A673 (cell line): ENCODE measurements around the gene SPARCL1. TPM values are rescaled to one million over a fixed set of nuclear protein-coding genes. Genes with fewer than 3 reads are reported as not detected.

Experiments
- BruUV-seq: library from RNA; stranded (reverse); fragments of 400-500 nt; replicated peaks from 2 replicates; lab custom pipeline; 2021; lab: Mats Ljungman, UMichigan
- CTCF ChIA-PET: fragments of 300-600 bp; sonication (Branson Sonifier 250); formaldehyde crosslinking; loops from one replicate; lab custom pipeline; 2022; ENCODE audit warnings: antibody characterized with exemption; lab: Charles Lee
- POLR2A ChIA-PET: fragments of 300-600 bp; sonication (Branson Sonifier 250); formaldehyde crosslinking; loops from one replicate; lab custom pipeline; 2022; ENCODE audit warnings: antibody characterized with exemption; ENCODE audit not compliant: low non-redundant PET; lab: Charles Lee
- DNase-seq: peaks from one replicate; pipeline ENCODE4 v3.0.0-alpha.2; 2015; ENCODE audit warnings: low spot score
- H3K27ac ChIP-seq: fragments of 200-600 bp; sonication (generic); 2 replicates; pipeline ENCODE4 v1.5.1; 2016; ENCODE audit warnings: mixed run types, low read depth, mild to moderate bottlenecking, mixed read lengths, antibody characterized with exemption, low read length; ENCODE audit not compliant: poor library complexity, severe bottlenecking
- H3K27me3 ChIP-seq: fragments of 200-600 bp; sonication (generic); replicated peaks from 2 replicates; pipeline ENCODE4 v1.6.1; 2017; ENCODE audit warnings: mixed run types, low read depth, mild to moderate bottlenecking, mixed read lengths, antibody characterized with exemption, low read length; ENCODE audit not compliant: insufficient read depth, poor library complexity
- H3K36me3 ChIP-seq: fragments of 200-600 bp; sonication (generic); 2 replicates; pipeline ENCODE4 v1.6.1; 2016; ENCODE audit warnings: mixed run types, mild to moderate bottlenecking, mixed read lengths, antibody characterized with exemption, low read length; ENCODE audit not compliant: insufficient read depth, poor library complexity, severe bottlenecking
- H3K4me1 ChIP-seq: fragments of 200-600 bp; sonication (generic); 2 replicates; pipeline ENCODE4 v1.6.1; 2017; ENCODE audit warnings: mixed run types, mild to moderate bottlenecking, mixed read lengths, antibody characterized with exemption, low read length; ENCODE audit not compliant: insufficient read depth, poor library complexity, severe bottlenecking
- H3K4me3 ChIP-seq: fragments of 200-600 bp; sonication (generic); 2 replicates; pipeline ENCODE4 v1.5.1; 2016; ENCODE audit warnings: low read depth, mixed run types, mild to moderate bottlenecking, mixed read lengths, low read length; ENCODE audit not compliant: poor library complexity, severe bottlenecking
- H3K9me3 ChIP-seq: fragments of 200-600 bp; sonication (generic); 2 replicates; pipeline ENCODE4 v1.6.1; 2016; ENCODE audit warnings: mixed run types, low read depth, mild to moderate bottlenecking, mixed read lengths, antibody characterized with exemption, low read length; ENCODE audit not compliant: poor library complexity, severe bottlenecking
- EZH2 ChIP-seq: fragments of 200-600 bp; sonication (generic); IDR thresholded peaks from 2 replicates; pipeline ENCODE4 v1.6.1; 2017; ENCODE audit warnings: borderline replicate concordance, low read depth, mild to moderate bottlenecking, mixed read lengths, antibody characterized with exemption, low read length; ENCODE audit not compliant: poor library complexity, severe bottlenecking
- intact Hi-C: fragments of 100-400 bp; cut with micrococcal nuclease; formaldehyde crosslinking; loops from one replicate; pipeline ENCODE4 v1.10.0; 2022; ENCODE audit not compliant: unreplicated experiment
- total RNA-seq: library from RNA; stranded (reverse); gene quantifications from 2 replicates; pipeline ENCODE4 v1.2.3, GENCODE V29; 2021
- TF ChIP-seq, protein P1 (sequence below): fragments of 300-800, 200-600 bp; sonication (generic); conservative IDR thresholded peaks from 2 replicates; pipeline ENCODE4 v1.5.1; 2017; ENCODE audit warnings: low read depth, mild to moderate bottlenecking, antibody characterized with exemption, low read length, moderate library complexity, mixed read lengths

Gene SPARCL1
- total RNA-seq, 1 experiment from 2014 or later: 1.1 TPM

GRCh38 chr4:87444741-87445140 is 84.4 kb downstream of the SPARCL1 start:
- Histone ChIP-seq H3K27me3 (no peaks in the 10 kb centered on the region), H3K4me1 (no peaks in the 10 kb centered on the region), H3K36me3 (no peaks in the 10 kb centered on the region), H3K4me3 (no peak overlapping the region), H3K27ac (no peak overlapping the region), H3K9me3 (no peaks in the 10 kb centered on the region)
- no peak for TF ChIP-seq EZH2
- POLR2A ChIA-PET: no interaction called here
- BruUV-seq: no TSS peak
- CTCF ChIA-PET: no interaction called here
- no peak for DNase-seq
- intact Hi-C loops: no loop called here

- no peaks in the 10 kb centered on the region for H3K9me3 ChIP-seq
- no peaks in the 10 kb centered on the region for H3K4me1 ChIP-seq
- no peaks in the 10 kb centered on the region for H3K27me3 ChIP-seq
- ChIA-PET POLR2A (no interaction called here), CTCF (no interaction called here)
- H3K36me3 ChIP-seq: no peaks in the 10 kb centered on the region
- intact Hi-C loops: no loop called here
- no peak overlapping the region for H3K4me3 ChIP-seq
- H3K27ac ChIP-seq: no peak overlapping the region
- no TSS peak for BruUV-seq
- TF ChIP-seq, protein P1, sequence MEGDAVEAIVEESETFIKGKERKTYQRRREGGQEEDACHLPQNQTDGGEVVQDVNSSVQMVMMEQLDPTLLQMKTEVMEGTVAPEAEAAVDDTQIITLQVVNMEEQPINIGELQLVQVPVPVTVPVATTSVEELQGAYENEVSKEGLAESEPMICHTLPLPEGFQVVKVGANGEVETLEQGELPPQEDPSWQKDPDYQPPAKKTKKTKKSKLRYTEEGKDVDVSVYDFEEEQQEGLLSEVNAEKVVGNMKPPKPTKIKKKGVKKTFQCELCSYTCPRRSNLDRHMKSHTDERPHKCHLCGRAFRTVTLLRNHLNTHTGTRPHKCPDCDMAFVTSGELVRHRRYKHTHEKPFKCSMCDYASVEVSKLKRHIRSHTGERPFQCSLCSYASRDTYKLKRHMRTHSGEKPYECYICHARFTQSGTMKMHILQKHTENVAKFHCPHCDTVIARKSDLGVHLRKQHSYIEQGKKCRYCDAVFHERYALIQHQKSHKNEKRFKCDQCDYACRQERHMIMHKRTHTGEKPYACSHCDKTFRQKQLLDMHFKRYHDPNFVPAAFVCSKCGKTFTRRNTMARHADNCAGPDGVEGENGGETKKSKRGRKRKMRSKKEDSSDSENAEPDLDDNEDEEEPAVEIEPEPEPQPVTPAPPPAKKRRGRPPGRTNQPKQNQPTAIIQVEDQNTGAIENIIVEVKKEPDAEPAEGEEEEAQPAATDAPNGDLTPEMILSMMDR: no peak
- TF ChIP-seq EZH2: no peak
- DNase-seq: no peak
Measured at GRCh38 chr4:87442889-87443288, 86.3 kb downstream of the SPARCL1 start.

DNA sequence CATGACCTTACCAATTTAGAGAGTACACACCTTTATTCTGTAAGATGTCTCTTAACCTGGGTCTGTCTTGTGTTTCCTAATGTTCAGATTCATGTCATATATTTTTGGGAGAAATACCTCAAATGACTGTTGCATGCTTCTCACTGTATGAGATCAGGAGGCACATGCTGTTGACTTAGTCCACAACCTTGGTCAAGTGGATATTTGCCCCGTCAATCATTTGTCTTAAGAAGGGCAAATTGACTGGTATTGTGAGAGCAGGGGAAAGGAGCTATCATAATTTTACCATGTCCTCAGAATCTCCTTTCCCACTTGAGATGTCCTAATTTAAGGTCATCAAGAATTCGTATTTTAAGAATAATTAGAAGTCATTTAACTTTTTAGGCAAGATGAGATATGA is 95.8 kb downstream of the SPARCL1 start:
- no peak overlapping the region for H3K4me3 ChIP-seq
- POLR2A ChIA-PET: no interaction called here
- CTCF ChIA-PET: no interaction called here
- TF ChIP-seq EZH2: no peak
- TF ChIP-seq, protein P1: no peak
- no peaks in the 10 kb centered on the region for H3K4me1 ChIP-seq
- BruUV-seq: no TSS peak
- H3K9me3 ChIP-seq: no peaks in the 10 kb centered on the region
- peaks cover 2% of the 10 kb centered on the region for H3K27me3 ChIP-seq
- intact Hi-C loops: no loop called here
- no peak for DNase-seq
- no peak overlapping the region for H3K27ac ChIP-seq
- no peaks in the 10 kb centered on the region for H3K36me3 ChIP-seq

DNA sequence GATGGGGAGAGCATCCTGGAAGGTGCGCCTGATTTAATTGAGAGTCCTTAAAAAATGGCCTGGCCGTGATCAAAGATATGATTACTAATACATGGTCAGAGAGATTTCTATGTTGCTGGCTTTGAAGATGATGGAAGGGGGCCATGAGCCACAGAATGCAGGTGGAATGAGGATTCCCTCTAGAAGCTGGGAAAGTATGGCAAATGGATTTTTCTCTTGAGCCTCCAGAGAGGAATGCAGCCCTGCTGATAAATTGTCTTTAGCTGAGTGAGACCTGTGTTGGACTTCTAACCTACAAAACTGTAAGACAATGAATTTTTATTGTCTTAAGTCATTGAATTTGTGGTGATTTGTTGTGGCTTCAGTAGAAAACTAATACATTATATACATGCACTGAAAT is 99.1 kb downstream of the SPARCL1 start:
- DNase-seq: no peak
- H3K27me3 ChIP-seq: peaks cover 2% of the 10 kb centered on the region
- peaks cover 10% of the 10 kb centered on the region for H3K4me1 ChIP-seq
- H3K27ac ChIP-seq: no peak overlapping the region
- no peaks in the 10 kb centered on the region for H3K9me3 ChIP-seq
- no TSS peak for BruUV-seq
- no peak overlapping the region for H3K4me3 ChIP-seq
- TF ChIP-seq EZH2: no peak
- TF ChIP-seq, protein P1: no peak
- POLR2A ChIA-PET: no interaction called here
- no peaks in the 10 kb centered on the region for H3K36me3 ChIP-seq
- intact Hi-C loops: no loop called here
- CTCF ChIA-PET: no interaction called here
